Lower lobe of right lung (tissue), 2 donors: Measurements from ENCODE around the gene SPRYD3. TPM values are rescaled to one million over a fixed set of nuclear protein-coding genes. Genes with fewer than 3 reads are reported as not detected.
"Not testable (repeated sequence)": the region's sequence is repeated elsewhere in the genome, so short reads cannot be mapped to it uniquely, and the experiment has no call there.

ENCODE experiments used
- ATAC-seq, 2 donors: fragments of 200-7000 bp; cut with Tn5 transposase; one replicate each; pipeline ENCODE4 v1.9.1; 2020 to 2022; ENCODE audit warnings: mild to moderate bottlenecking in 2 of 2, moderate library complexity in 2 of 2
- DNase-seq: peaks from one replicate; pipeline ENCODE4 v3.0.0-alpha.2; 2020
- H3K27ac ChIP-seq: fragments of 200-600 bp; one replicate; pipeline ENCODE4 v1.8.0; 2022
- H3K27me3 ChIP-seq: fragments of 200-600 bp; one replicate; pipeline ENCODE4 v1.8.0; 2022; ENCODE audit warnings: low read depth
- H3K36me3 ChIP-seq: fragments of 200-600 bp; one replicate; pipeline ENCODE4 v1.8.0; 2022; ENCODE audit warnings: mild to moderate bottlenecking
- H3K4me1 ChIP-seq: fragments of 200-600 bp; one replicate; pipeline ENCODE4 v1.8.0; 2022
- H3K4me3 ChIP-seq: fragments of 200-600 bp; one replicate; pipeline ENCODE4 v1.8.0; 2022; ENCODE audit warnings: mild to moderate bottlenecking
- H3K9me3 ChIP-seq: fragments of 200-600 bp; one replicate; pipeline ENCODE4 v1.8.0; 2022
- CTCF ChIP-seq: fragments of 200-600 bp; IDR thresholded peaks from one replicate; pipeline ENCODE4 v1.8.0; 2022; ENCODE audit warnings: antibody characterized with exemption, mild to moderate bottlenecking
- intact Hi-C: fragments of 100-400 bp; cut with DNase I; formaldehyde crosslinking; loops from one replicate; pipeline ENCODE4 v1.11.0; 2022
- total RNA-seq: library from RNA; stranded (reverse); fragmentation: NEBNext Ultra II Directional; extraction: Animal tissue kit (Norgen Biotek cat#: 25700); gene quantifications from one replicate; pipeline ENCODE4 v1.2.1, GENCODE V29; 2021
- donor health status: DM: no; HTN: yes; CAD: no; lungs with severe emphysema.

The SPRYD3 gene
- total RNA-seq, 1 donor from 2014 or later = 47.9 TPM

- DNase-seq = no peak
- H3K27ac ChIP-seq = peak overlapping the region; percentile 78
- peaks cover 35% of the 10 kb centered on the region for H3K4me1 ChIP-seq
- TF ChIP-seq CTCF = no peak
- no peaks in the 10 kb centered on the region for H3K36me3 ChIP-seq
- intact Hi-C loops = no loop called here
- H3K9me3 ChIP-seq = no peaks in the 10 kb centered on the region
- peak overlapping the region; percentile 62 for H3K4me3 ChIP-seq
- peak in 1 of 2 donors; percentile 22 for ATAC-seq
- H3K27me3 ChIP-seq = no peaks in the 10 kb centered on the region
Observed at GRCh38 chr12:53096089-53096741, 17.0 kb upstream of the SPRYD3 start.

- DNase-seq, H3K9me3 ChIP-seq, H3K4me3 ChIP-seq, ATAC-seq, intact Hi-C loops, H3K36me3 ChIP-seq, H3K27me3 ChIP-seq: not testable (repeated sequence)
- H3K27ac ChIP-seq = peak overlapping the region; percentile 6
- H3K4me1 ChIP-seq = peaks cover 35% of the 10 kb centered on the region
Observed at GRCh38 chr12:53095596-53095895, 16.4 kb upstream of the SPRYD3 start.

- not testable (repeated sequence) for DNase-seq
Observed at GRCh38 chr12:53094796-53095595, 15.8 kb upstream of the SPRYD3 start.

GRCh38 chr12:53094394-53094787, 15.2 kb upstream of the SPRYD3 start:
- no peak for DNase-seq
- Histone ChIP-seq H3K4me3 (no peak overlapping the region), H3K27ac (peak overlapping the region; percentile 58), H3K27me3 (no peaks in the 10 kb centered on the region), H3K4me1 (peaks cover 35% of the 10 kb centered on the region), H3K9me3 (no peaks in the 10 kb centered on the region), H3K36me3 (no peaks in the 10 kb centered on the region)
- ATAC-seq = no peak
- intact Hi-C loops = no loop called here
- TF ChIP-seq CTCF = no peak

More at GRCh38 chr12:53094796-53095595, 15.8 kb upstream of the SPRYD3 start:
- H3K36me3 ChIP-seq, H3K9me3 ChIP-seq, intact Hi-C loops, H3K4me3 ChIP-seq, H3K27ac ChIP-seq, H3K27me3 ChIP-seq, ATAC-seq: not testable (repeated sequence)
- H3K4me1 ChIP-seq = peaks cover 35% of the 10 kb centered on the region

GRCh38 chr12:53093777-53094393, 14.7 kb upstream of the SPRYD3 start:
- Histone ChIP-seq H3K36me3 (no peaks in the 10 kb centered on the region), H3K27me3 (no peaks in the 10 kb centered on the region), H3K27ac (peak overlapping the region; percentile 58), H3K9me3 (no peaks in the 10 kb centered on the region), H3K4me1 (peaks cover 30% of the 10 kb centered on the region), H3K4me3 (no peak overlapping the region)
- intact Hi-C loops = no loop called here
- no peak for DNase-seq
- TF ChIP-seq CTCF = no peak
- ATAC-seq = peak in 1 of 2 donors; percentile 29

GRCh38 chr12:53091756-53092155, 12.6 kb upstream of the SPRYD3 start:
- Histone ChIP-seq H3K9me3 (no peaks in the 10 kb centered on the region), H3K27me3 (no peaks in the 10 kb centered on the region), H3K4me3 (no peak overlapping the region), H3K27ac (no peak overlapping the region), H3K4me1 (peaks cover 8% of the 10 kb centered on the region), H3K36me3 (no peaks in the 10 kb centered on the region)
- DNase-seq (no peak), ATAC-seq (no peak)
- intact Hi-C loops = no loop called here
- TF ChIP-seq CTCF = no peak
